Mesendoderm (in vitro differentiated cells): Measurements from ENCODE around the gene CARMIL3.
"Not testable (repeated sequence)": the region's sequence is repeated elsewhere in the genome, so short reads cannot be mapped to it uniquely, and the experiment has no call there.

Experiments
- DNase-seq: peaks from one replicate; pipeline ENCODE4 v3.0.0; 2013
- H2AK5ac ChIP-seq: 2 replicates; pipeline ENCODE4 v1.6.1; 2013; ENCODE audit warnings: low read length, inconsistent platforms
- H2BK120ac ChIP-seq: 2 replicates; pipeline ENCODE4 v1.6.1; 2013; ENCODE audit warnings: low read depth, mild to moderate bottlenecking, low read length, moderate library complexity, mixed read lengths
- H2BK15ac ChIP-seq: replicated peaks from 2 replicates; pipeline ENCODE4 v1.6.1; 2013; ENCODE audit warnings: low read depth, mild to moderate bottlenecking, moderate library complexity
- H2BK5ac ChIP-seq: 2 replicates; pipeline ENCODE4 v1.6.1; 2013; ENCODE audit warnings: low read length, inconsistent platforms
- H3K18ac ChIP-seq: 2 replicates; pipeline ENCODE4 v1.6.1; 2013; ENCODE audit warnings: mild to moderate bottlenecking, low read length, mixed read lengths
- H3K23ac ChIP-seq: one replicate; pipeline ENCODE4 v1.6.1; 2013; ENCODE audit warnings: low read length
- H3K27ac ChIP-seq: 2 replicates; pipeline ENCODE4 v1.5.1; 2013; ENCODE audit warnings: low read depth, mild to moderate bottlenecking, inconsistent platforms, low read length, moderate library complexity
- H3K27me3 ChIP-seq: 2 replicates; pipeline ENCODE4 v1.6.1; 2013; ENCODE audit warnings: low read length, control low read depth, mild to moderate bottlenecking, inconsistent platforms; ENCODE audit not compliant: insufficient read depth, poor library complexity
- H3K36me3 ChIP-seq: 2 replicates; pipeline ENCODE4 v1.6.1; 2013; ENCODE audit warnings: low read length, inconsistent platforms; ENCODE audit not compliant: control insufficient read depth, insufficient read depth
- H3K4ac ChIP-seq: one replicate; pipeline ENCODE4 v1.6.1; 2013; ENCODE audit warnings: low read depth, mild to moderate bottlenecking, low read length, moderate library complexity
- H3K4me1 ChIP-seq: 2 replicates; pipeline ENCODE4 v1.6.1; 2013; ENCODE audit warnings: low read depth, low read length, inconsistent platforms; ENCODE audit not compliant: control insufficient read depth
- H3K4me2 ChIP-seq: 2 replicates; pipeline ENCODE4 v1.6.1; 2013; ENCODE audit warnings: low read length
- H3K4me3 ChIP-seq: 2 replicates; pipeline ENCODE4 v1.5.1; 2013; ENCODE audit warnings: mild to moderate bottlenecking, low read length
- H3K56ac ChIP-seq: one replicate; pipeline ENCODE4 v1.6.1; 2013; ENCODE audit warnings: low read length
- H3K79me1 ChIP-seq: 2 replicates; pipeline ENCODE4 v1.6.1; 2013; ENCODE audit warnings: low read length, inconsistent platforms
- H3K79me2 ChIP-seq: 2 replicates; pipeline ENCODE4 v1.6.1; 2013; ENCODE audit warnings: mild to moderate bottlenecking, low read length; ENCODE audit not compliant: control insufficient read depth, insufficient read depth
- H3K9ac ChIP-seq: 2 replicates; pipeline ENCODE4 v1.6.1; 2013; ENCODE audit warnings: low read length, inconsistent platforms
- H4K5ac ChIP-seq: one replicate; pipeline ENCODE4 v1.6.1; 2013; ENCODE audit warnings: low read length
- H4K8ac ChIP-seq: one replicate; pipeline ENCODE4 v1.6.1; 2013; ENCODE audit warnings: low read depth, mild to moderate bottlenecking, control low read depth, low read length, moderate library complexity
- WGBS: extraction: QIAGEN DNeasy Blood & Tissue Kit; methylation state at CpG from one replicate; pipeline ENCODE4 v1.1.7; 2013; ENCODE audit warnings: low lambda C conversion rate, missing lambda C conversion rate; ENCODE audit not compliant: insufficient coverage; ENCODE audit errors: extremely low coverage; 5-methylcytosine and 5-hydroxymethylcytosine counted together

CARMIL3 gene

DNA sequence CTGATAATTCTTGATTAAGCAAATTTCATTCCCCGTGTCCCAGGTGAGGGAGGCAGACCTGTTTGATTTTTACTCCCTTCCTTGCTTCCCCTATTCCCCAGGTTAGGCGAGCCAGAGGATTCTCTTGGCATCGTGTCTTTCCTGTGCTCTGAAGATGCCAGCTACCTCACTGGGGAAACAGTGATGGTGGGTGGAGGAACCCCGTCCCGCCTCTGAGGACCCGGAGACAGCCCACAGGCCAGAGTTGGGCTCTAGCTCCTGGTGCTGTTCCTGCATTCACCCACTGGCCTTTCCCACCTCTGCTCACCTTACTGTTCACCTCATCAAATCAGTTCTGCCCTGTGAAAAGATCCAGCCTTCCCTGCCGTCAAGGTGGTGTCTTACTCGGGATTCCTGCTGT lies 1.1 kb upstream of the CARMIL3 start:
- DNase-seq, H2AK5ac ChIP-seq, H4K5ac ChIP-seq, H3K36me3 ChIP-seq, H2BK15ac ChIP-seq, H3K27me3 ChIP-seq, H3K18ac ChIP-seq, H3K4ac ChIP-seq, H3K9ac ChIP-seq, H3K23ac ChIP-seq, H3K4me1 ChIP-seq, H2BK120ac ChIP-seq, H3K56ac ChIP-seq, H2BK5ac ChIP-seq, H3K4me2 ChIP-seq, H3K27ac ChIP-seq, H3K4me3 ChIP-seq, H3K79me2 ChIP-seq, H4K8ac ChIP-seq, H3K79me1 ChIP-seq: not testable (repeated sequence)
- no CpG with 5 or more reads among the region's 8 CpGs for WGBS

DNA sequence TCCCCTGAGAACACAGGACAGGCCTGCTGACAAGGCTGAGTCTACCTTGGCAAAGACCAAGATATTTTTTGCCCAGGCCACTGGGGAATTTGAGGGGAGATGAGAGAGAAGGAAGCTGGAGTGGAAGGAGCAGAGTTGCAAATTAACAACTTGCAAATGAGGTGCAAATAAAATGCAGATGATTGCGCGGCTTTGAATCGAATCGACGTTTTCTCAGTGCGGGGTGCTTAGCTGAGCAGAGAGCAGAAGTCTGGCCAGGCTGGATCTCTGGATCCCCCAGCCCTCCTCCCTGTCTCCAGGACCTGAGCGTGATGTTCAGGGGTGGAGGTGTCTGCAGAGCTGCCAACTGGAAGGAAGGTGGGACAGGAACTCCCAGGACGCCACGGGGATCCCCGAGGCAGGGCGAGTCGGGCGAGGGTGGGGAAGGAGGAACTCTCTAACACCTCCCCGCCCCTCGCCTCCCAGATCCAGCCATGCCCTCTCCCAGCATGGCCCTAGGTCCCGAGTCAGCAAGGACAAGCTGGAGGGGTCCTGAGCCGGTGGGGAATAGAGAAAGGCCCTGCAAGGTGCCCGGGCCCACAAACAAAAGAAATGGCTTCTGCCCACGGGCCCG lies 527 bp upstream of the CARMIL3 start:
- Histone ChIP-seq H3K56ac (peak overlapping the region; percentile 38), H2AK5ac (no peak overlapping the region), H3K4me3 (peak overlapping the region; percentile 26), H2BK15ac (no peak overlapping the region), H3K23ac (no peak overlapping the region), H4K8ac (no peak overlapping the region), H2BK5ac (no peak overlapping the region), H2BK120ac (no peak overlapping the region), H3K4me2 (peak overlapping the region; percentile 75), H3K36me3 (no peaks in the 10 kb centered on the region), H3K9ac (peak overlapping the region; percentile 46), H3K4ac (peak overlapping the region; percentile 23), H3K79me1 (no peaks in the 10 kb centered on the region), H3K18ac (peak overlapping the region; percentile 46), H3K4me1 (no peaks in the 10 kb centered on the region), H3K27me3 (no peaks in the 10 kb centered on the region), H4K5ac (no peak overlapping the region), H3K27ac (no peak overlapping the region), H3K79me2 (no peaks in the 10 kb centered on the region)
- no CpG with 5 or more reads among the region's 20 CpGs for WGBS
- DNase-seq = peak; percentile 34

DNA sequence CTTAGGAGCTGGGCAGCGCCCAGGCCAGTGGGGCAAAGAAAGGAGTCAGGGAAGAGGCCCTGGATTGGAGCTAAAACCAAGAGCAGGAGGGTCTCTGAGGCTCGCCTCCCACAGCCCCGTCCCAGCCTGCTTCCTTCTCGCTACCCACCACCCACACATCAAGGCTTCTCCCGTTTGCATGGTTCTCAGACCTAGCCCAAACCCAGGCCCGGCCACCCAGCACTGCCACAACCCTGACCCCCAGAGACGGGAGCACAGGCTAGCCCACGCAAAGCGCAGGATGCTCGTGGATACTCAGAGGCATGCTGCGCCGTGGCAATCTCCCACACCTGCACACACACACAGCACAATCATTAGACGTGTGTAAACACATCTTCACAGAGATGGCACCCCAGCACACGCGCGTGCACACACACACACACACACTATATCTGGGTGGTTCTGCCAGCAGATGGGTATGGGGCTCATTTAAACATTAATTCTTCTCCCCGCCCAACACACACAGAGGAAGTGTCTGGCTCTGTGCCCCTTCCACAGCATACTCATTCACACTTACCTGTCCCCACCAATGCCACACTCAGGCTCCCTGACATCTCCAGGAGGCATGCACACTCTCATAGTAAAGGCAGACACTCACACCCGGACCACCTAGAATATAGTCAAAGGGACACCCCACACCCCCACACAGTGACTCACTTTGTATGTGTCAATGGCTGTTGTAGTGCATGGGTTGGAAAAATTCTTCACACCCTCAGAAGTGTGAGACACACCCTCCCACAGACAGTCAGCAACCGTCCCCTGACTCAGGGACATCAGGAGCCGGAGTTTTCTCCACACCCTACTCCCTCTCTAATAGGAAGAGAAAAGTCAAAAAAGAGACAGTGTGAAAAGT lies 1.1 kb downstream of the CARMIL3 start:
- Histone ChIP-seq H3K27ac (no peak overlapping the region), H3K4me3 (no peak overlapping the region), H2BK5ac (no peak overlapping the region), H3K79me1 (no peaks in the 10 kb centered on the region), H3K27me3 (no peaks in the 10 kb centered on the region), H2BK120ac (no peak overlapping the region), H4K8ac (no peak overlapping the region), H3K18ac (no peak overlapping the region), H3K56ac (peak overlapping the region; percentile 51), H4K5ac (no peak overlapping the region), H2AK5ac (no peak overlapping the region), H3K9ac (no peak overlapping the region), H3K36me3 (no peaks in the 10 kb centered on the region), H3K79me2 (no peaks in the 10 kb centered on the region), H3K4me2 (no peak overlapping the region), H3K4me1 (no peaks in the 10 kb centered on the region), H2BK15ac (no peak overlapping the region), H3K4ac (no peak overlapping the region), H3K23ac (no peak overlapping the region)
- WGBS = no CpG with 5 or more reads among the region's 20 CpGs
- no peak for DNase-seq

DNA sequence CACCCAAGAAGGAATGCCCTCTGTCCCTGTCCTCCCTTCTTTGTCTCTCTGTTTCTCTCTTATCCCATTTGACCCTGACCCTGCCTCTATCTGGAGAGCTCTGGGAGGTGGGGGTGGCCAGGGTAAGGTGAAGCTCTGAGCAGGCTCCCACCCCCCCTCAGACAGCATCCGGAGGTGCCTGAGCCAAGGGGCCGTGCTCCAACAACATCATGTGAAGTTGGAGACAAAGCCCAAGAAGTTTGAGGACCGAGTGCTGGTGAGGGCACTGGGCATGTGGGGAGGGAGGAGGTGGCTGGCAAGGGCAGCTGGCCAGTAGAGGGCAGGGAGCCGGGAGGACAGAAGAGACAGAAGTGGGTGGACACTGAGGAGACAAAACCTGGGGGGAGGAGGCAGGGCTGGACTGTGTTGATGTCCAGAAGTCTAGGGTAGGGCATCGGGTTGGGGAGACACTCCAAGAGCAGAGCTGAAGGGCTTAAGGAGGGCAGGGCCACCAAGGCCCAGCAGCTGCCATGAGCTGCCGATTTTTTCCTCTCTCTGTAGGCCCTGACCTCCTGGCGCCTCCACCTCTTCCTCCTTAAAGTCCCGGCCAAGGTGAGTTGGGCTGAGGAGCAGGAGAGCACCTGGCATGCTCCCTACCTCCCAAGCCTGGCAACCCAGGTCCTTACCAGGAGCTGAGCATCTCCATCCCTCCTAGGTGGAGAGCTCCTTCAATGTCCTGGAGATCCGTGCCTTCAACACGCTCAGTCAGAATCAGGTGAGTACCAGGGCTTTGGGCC lies 1.9 kb downstream of the CARMIL3 start:
- Histone ChIP-seq H2BK120ac (no peak overlapping the region), H3K56ac (no peak overlapping the region), H3K4me1 (no peaks in the 10 kb centered on the region), H3K27ac (no peak overlapping the region), H3K18ac (no peak overlapping the region), H3K23ac (no peak overlapping the region), H4K8ac (no peak overlapping the region), H3K4me2 (no peak overlapping the region), H3K36me3 (no peaks in the 10 kb centered on the region), H3K27me3 (no peaks in the 10 kb centered on the region), H3K4me3 (no peak overlapping the region), H3K9ac (no peak overlapping the region), H2BK5ac (no peak overlapping the region), H3K79me1 (no peaks in the 10 kb centered on the region), H4K5ac (no peak overlapping the region), H3K79me2 (no peaks in the 10 kb centered on the region), H2BK15ac (no peak overlapping the region), H3K4ac (no peak overlapping the region), H2AK5ac (no peak overlapping the region)
- WGBS = no CpG with 5 or more reads among the region's 10 CpGs
- DNase-seq = no peak

DNA sequence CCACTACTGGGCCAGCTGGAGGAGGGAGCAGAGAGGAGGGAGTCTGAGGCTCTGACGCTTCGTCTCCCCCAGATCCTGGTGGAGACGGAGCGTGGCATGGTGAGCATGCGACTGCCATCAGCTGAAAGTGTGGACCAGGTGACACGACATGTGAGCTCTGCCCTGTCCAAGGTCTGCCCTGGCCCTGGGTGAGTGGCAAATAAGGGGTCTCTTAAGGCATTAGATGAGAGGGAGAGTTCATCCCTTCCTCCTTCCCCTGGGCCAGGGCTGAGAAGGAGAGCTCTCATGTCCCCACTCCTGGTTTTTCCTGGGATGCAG lies 2.5 kb downstream of the CARMIL3 start:
- Histone ChIP-seq H4K5ac (no peak overlapping the region), H3K9ac (no peak overlapping the region), H3K36me3 (no peaks in the 10 kb centered on the region), H3K4me3 (no peak overlapping the region), H3K4me2 (no peak overlapping the region), H4K8ac (no peak overlapping the region), H2BK120ac (no peak overlapping the region), H3K23ac (no peak overlapping the region), H3K4me1 (no peaks in the 10 kb centered on the region), H3K27ac (no peak overlapping the region), H2BK5ac (no peak overlapping the region), H3K4ac (no peak overlapping the region), H3K56ac (no peak overlapping the region), H3K79me1 (no peaks in the 10 kb centered on the region), H3K27me3 (no peaks in the 10 kb centered on the region), H2BK15ac (no peak overlapping the region), H2AK5ac (no peak overlapping the region), H3K18ac (no peak overlapping the region), H3K79me2 (no peaks in the 10 kb centered on the region)
- no peak for DNase-seq
- no CpG with 5 or more reads among the region's 6 CpGs for WGBS
